ENCODE results near the gene AIFM1.

Gene AIFM1

DNA sequence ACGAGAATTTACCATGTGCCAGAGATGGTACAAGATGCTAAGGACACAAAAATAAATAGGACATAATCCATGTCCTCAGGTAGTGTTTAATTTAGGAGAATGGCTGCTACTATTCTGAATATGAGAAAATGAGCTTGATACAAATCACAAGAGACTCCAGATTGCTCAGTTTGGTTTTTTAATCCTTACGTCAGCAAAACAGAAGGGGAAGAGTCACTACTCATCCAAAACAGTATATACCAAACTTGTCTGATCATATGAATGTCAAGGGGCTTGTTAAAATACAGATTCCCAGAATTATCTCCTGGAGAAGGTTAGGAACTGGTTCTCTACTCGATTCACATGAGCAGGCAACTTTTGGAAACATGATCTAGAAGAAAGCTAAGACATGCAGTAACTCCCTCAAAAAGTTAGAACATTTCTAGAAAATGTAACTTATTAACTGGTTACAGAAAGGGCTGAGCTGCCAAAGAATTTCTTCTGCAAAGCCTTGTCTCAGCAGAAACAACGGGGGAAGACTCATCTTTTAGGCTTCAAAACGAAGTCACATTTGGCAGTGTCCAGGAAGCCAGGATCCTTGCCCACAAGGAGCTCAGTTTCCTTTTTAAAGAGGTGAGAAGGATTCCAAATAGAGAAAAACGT, 3.4 kb downstream of the AIFM1 start:
- DNase-seq (ENCODE audit: low read depth): no peak
- TF ChIP-seq, protein P1, sequence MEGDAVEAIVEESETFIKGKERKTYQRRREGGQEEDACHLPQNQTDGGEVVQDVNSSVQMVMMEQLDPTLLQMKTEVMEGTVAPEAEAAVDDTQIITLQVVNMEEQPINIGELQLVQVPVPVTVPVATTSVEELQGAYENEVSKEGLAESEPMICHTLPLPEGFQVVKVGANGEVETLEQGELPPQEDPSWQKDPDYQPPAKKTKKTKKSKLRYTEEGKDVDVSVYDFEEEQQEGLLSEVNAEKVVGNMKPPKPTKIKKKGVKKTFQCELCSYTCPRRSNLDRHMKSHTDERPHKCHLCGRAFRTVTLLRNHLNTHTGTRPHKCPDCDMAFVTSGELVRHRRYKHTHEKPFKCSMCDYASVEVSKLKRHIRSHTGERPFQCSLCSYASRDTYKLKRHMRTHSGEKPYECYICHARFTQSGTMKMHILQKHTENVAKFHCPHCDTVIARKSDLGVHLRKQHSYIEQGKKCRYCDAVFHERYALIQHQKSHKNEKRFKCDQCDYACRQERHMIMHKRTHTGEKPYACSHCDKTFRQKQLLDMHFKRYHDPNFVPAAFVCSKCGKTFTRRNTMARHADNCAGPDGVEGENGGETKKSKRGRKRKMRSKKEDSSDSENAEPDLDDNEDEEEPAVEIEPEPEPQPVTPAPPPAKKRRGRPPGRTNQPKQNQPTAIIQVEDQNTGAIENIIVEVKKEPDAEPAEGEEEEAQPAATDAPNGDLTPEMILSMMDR (IDR thresholded peaks at IDR 0.05; ENCODE audit: low read depth, low read length, missing control alignments): no peak
- H3K4me3 ChIP-seq (ENCODE audit: low read depth, low read length): no peak overlapping the region

DNA sequence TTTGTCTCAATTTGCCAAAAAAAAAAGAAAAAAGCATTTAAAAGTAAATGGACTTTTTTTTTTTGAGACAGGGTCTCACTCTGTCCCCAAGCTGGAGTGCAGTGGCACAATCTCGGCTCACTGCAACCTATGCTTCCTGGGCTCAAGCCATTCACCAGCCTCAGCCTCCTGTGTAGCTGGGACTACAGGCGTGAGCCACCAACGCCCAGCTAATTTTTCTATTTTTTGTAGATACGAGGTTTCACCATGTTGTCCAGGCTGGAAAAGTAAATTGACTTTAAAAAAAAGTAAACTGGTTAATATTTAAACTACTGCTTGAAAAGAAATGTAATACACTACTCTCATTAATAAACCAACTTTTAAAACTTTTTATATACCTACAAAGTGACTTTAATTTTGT, 5.9 kb downstream of the AIFM1 start:
- H3K4me3 ChIP-seq (ENCODE audit: low read depth, low read length): no peak overlapping the region
- TF ChIP-seq, protein P1 (IDR thresholded peaks at IDR 0.05; ENCODE audit: low read depth, low read length, missing control alignments): no peak
- no peak for DNase-seq (ENCODE audit: low read depth)

DNA sequence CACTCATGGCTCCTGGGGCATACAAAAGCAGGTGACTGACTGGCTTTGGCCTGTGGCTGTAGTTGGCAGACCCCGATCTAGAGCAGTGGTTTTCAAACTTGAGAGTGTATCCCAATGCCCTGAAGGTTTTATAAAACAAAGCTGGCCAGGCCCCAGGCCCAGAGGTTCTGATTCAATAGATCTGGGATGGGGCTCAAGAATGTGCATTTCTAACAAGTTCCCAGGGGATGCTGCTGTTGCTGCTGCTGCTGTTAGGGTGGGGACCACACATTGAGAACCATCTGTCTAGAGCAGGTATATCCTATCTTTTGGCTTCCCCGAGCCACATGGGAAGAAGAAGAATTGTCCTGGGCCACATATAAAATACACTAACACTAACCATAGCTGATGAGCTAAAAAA, 7.3 kb downstream of the AIFM1 start:
- TF ChIP-seq, protein P1 (IDR thresholded peaks at IDR 0.05; ENCODE audit: low read depth, low read length, missing control alignments): no peak
- H3K4me3 ChIP-seq (ENCODE audit: low read depth, low read length): no peak overlapping the region
- no peak for DNase-seq (ENCODE audit: low read depth)

DNA sequence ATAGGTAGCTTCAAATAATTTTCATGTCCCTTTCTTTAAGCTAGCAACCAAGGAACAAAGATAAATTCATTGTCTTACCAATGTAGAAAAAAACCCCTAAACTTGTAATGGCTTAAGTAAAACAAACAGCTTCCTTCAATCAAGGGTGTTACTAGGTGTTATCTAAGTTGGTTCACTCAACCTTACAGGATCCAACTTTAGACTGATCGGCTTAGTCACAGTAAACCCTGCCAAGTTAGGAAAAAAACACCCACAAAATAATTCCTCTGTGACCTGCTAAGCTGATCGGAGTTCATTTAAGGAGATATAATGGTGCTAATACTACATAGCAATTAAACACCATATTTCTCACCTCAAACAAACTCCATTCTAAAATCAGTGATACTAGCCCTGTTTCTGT, 10.1 kb downstream of the AIFM1 start:
- no peak for DNase-seq (ENCODE audit: low read depth)
- TF ChIP-seq, protein P1 (IDR thresholded peaks at IDR 0.05; ENCODE audit: low read depth, low read length, missing control alignments): no peak
- no peak overlapping the region for H3K4me3 ChIP-seq (ENCODE audit: low read depth, low read length)

DNA sequence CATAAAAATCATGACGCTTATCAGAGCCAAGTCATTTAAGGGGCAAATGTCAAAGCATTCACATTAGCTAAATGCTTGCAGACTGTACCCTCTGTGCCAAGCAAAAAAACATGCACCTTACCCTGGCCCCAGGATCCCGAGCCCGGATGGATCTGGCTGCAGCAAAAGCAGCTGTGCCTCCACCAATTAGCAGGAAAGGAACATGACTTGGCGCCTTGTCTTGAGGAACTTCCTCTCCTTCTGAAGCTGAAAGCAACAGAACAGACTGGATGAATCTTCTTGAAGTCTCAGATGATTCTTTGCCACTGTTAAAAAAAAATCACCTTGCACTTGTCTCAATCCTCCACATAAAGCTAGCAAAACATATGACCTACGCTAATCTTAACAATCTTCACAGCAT, 18.0 kb downstream of the AIFM1 start:
- no peak for DNase-seq (ENCODE audit: low read depth)
- H3K4me3 ChIP-seq (ENCODE audit: low read depth, low read length): no peak overlapping the region
- TF ChIP-seq, protein P1 (IDR thresholded peaks at IDR 0.05; ENCODE audit: low read depth, low read length, missing control alignments): no peak

DNA sequence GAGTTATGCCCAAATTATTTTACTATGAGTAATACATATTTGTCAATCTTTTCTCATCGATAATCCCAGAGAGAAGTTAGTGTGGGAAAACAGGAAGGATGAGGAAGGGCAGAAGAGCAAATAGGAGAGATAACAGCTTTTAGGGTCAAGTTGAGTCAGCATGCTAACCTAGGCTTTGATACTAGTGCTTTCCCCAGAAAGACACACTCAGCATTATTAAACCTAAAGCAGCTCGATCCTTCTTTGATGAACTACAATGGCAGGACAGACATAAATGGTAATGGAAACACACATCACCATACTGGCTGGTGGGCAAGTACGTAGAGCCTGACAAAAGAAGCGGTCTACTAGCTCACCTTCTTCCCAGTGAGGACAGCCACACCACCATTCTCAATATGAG, 20.5 kb downstream of the AIFM1 start:
- H3K4me3 ChIP-seq (ENCODE audit: low read depth, low read length): no peak overlapping the region
- TF ChIP-seq, protein P1 (IDR thresholded peaks at IDR 0.05; ENCODE audit: low read depth, low read length, missing control alignments): no peak
- DNase-seq (ENCODE audit: low read depth): no peak

DNA sequence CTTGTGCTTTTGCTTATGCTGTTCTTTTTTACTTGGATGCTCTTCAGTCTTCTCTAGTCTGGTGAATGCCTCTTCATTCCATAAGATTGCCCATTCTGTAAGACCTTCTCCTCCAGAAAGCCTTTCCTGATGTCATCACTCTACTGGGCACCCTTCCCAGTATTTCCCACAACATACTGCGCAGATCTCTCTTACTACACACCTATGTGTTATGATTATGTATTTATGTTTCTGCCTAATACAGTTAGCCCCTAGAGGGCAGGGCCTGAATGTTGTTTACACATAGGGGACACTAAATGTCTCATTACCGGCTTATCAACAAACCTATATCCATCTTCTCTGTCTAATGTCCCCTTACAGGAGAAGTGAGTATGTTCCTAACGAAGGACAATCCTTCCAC, 21.1 kb downstream of the AIFM1 start:
- no peak overlapping the region for H3K4me3 ChIP-seq (ENCODE audit: low read depth, low read length)
- no peak for DNase-seq (ENCODE audit: low read depth)
- TF ChIP-seq, protein P1 (IDR thresholded peaks at IDR 0.05; ENCODE audit: low read depth, low read length, missing control alignments): no peak
